Stimulated activated CD8-positive, alpha-beta memory T cell treated with anti-CD3 and anti-CD28 coated beads, Interleukin-7, amount 100 ng/mL, for 1 hour (primary cell): Measurements from ENCODE around the gene DAD1.
A peak's percentile ranks its signal among the peaks of the same experiment; 100 is the strongest.
"Not testable (repeated sequence)": the region's sequence is repeated elsewhere in the genome, so short reads cannot be mapped to it uniquely, and the experiment has no call there.

Experiments used
- DNase-seq, 2 donors: peaks; one replicate each; pipeline ENCODE4 v3.0.0-alpha.2; 2020; ENCODE audit warnings: low read depth in 2 of 2

The DAD1 gene

GRCh38 chr14:22589096-22589839 lies at the start of gene DAD1:
Gene DAD1 (minus strand): TSS chr14:22589224. CDS start chr14:22589157, 67 bp downstream.
- DNase-seq: peak; percentile 99 to 100

GRCh38 chr14:22635980-22636379 lies 47.0 kb upstream of the DAD1 start:
- DNase-seq: not testable (repeated sequence)

GRCh38 chr14:22634233-22634900 lies 45.3 kb upstream of the DAD1 start:
- DNase-seq: no peak

- DNase-seq: no peak
Observed at GRCh38 chr14:22630486-22630885, 41.5 kb upstream of the DAD1 start.

GRCh38 chr14:22630066-22630465 lies 41.0 kb upstream of the DAD1 start:
- no peak for DNase-seq

GRCh38 chr14:22629361-22629760 lies 40.3 kb upstream of the DAD1 start:
- DNase-seq: no peak

GRCh38 chr14:22627506-22628263 lies 38.7 kb upstream of the DAD1 start:
- no peak for DNase-seq

- DNase-seq: no peak
Observed at GRCh38 chr14:22626590-22626989, 37.6 kb upstream of the DAD1 start.

- DNase-seq: no peak
Observed at GRCh38 chr14:22623047-22623446, 34.0 kb upstream of the DAD1 start.

GRCh38 chr14:22622255-22622654 lies 33.2 kb upstream of the DAD1 start:
- DNase-seq: no peak

- DNase-seq: not testable (repeated sequence)
Observed at GRCh38 chr14:22615765-22616164, 26.7 kb upstream of the DAD1 start.

- no peak for DNase-seq
Observed at GRCh38 chr14:22614240-22614799, 25.3 kb upstream of the DAD1 start.

GRCh38 chr14:22613736-22614239 lies 24.8 kb upstream of the DAD1 start:
- no peak for DNase-seq

GRCh38 chr14:22613106-22613695 lies 24.2 kb upstream of the DAD1 start:
- no peak for DNase-seq

GRCh38 chr14:22610931-22611330 lies 21.9 kb upstream of the DAD1 start:
- DNase-seq: no peak

- DNase-seq: no peak
Observed at GRCh38 chr14:22607291-22607690, 18.3 kb upstream of the DAD1 start.

GRCh38 chr14:22606380-22606779 lies 17.4 kb upstream of the DAD1 start:
- DNase-seq: no peak

- no peak for DNase-seq
Observed at GRCh38 chr14:22602862-22603261, 13.8 kb upstream of the DAD1 start.

- no peak for DNase-seq
Observed at GRCh38 chr14:22601996-22602395, 13.0 kb upstream of the DAD1 start.

- DNase-seq: no peak
Observed at GRCh38 chr14:22601456-22601855, 12.4 kb upstream of the DAD1 start.

- DNase-seq: no peak
Observed at GRCh38 chr14:22600027-22600426, 11.0 kb upstream of the DAD1 start.

GRCh38 chr14:22599349-22599748 lies 10.3 kb upstream of the DAD1 start:
- no peak for DNase-seq
